Measurements from ENCODE around the gene ALDH2. TPM values are rescaled to one million over a fixed set of nuclear protein-coding genes. Genes with fewer than 3 reads are reported as not detected.
"Not testable (repeated sequence)": the region's sequence is repeated elsewhere in the genome, so short reads cannot be mapped to it uniquely, and the experiment has no call there.

The ALDH2 gene
- total and polyA plus RNA-seq, 2 of the 8 experiments (the other 6 are each of a cell fraction or from before 2014, with no cell fraction given): 25.4 to 43.8 TPM

DNA sequence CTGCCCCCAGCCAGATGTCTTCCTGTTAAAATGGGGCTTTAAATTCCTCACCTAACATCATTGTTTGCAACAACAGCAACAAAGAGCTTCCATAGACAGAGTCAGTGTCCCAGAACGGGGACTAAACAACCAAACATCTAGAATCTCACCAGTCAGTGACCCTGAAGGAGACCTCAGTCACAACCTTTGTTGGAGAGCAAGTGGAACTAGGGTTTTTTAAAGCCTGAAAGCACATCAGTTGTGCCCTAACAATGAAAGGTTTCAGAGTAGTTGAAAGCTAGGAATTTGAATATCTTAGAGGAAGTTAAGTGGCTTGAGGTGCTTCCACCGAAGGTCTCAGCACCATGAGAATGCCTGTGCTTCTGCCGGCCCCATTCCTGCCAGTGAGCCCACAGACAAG is 5.0 kb upstream of the ALDH2 start (continued):
- no peak for TF ChIP-seq POU5F1 (IDR thresholded peaks at IDR 0.05; ENCODE audit: low read depth, low read length)
- no peak for TF ChIP-seq KDM5A (IDR thresholded peaks at IDR 0.05; ENCODE audit: low read length)
- TF ChIP-seq EZH2 (IDR thresholded peaks at IDR 0.05; ENCODE audit: low read depth, low read length, severe bottlenecking): no peak
- no peak for TF ChIP-seq TAF7 (optimal IDR thresholded peaks at IDR 0.05; ENCODE audit: borderline replicate concordance, low read depth, low read length)

GRCh38 chr12:111763552-111763951 is 3.2 kb upstream of the ALDH2 start:
- not testable (repeated sequence) for H4K5ac ChIP-seq (ENCODE audit: insufficient read length, low read depth, low read length); H2AFZ ChIP-seq (ENCODE audit: low read length); H4K91ac ChIP-seq (replicated peaks; ENCODE audit: insufficient read length, low read length); H2BK5ac ChIP-seq (ENCODE audit: low read depth, low read length); H4K20me1 ChIP-seq (replicated peaks in 1 of 2; ENCODE audit: control insufficient read depth in 1 of 2, insufficient read depth in 2 of 2, low read length in 2 of 2); H3K9ac ChIP-seq (replicated peaks in 1 of 4; ENCODE audit: extremely low read depth in 1 of 4, low read depth in 3 of 4, low read length in 3 of 4); FAIRE-seq; H2BK12ac ChIP-seq (ENCODE audit: low read depth, low read length); H3K23ac ChIP-seq (ENCODE audit: insufficient read length); H2BK20ac ChIP-seq (ENCODE audit: low read length); H3K79me2 ChIP-seq (ENCODE audit: control insufficient read depth in 1 of 2, insufficient read depth in 2 of 2, low read length in 2 of 2); H3K14ac ChIP-seq (ENCODE audit: insufficient read length); H2BK120ac ChIP-seq (replicated peaks; ENCODE audit: low read depth, low read length); H4K8ac ChIP-seq (ENCODE audit: extremely low read depth, insufficient read depth, low read length); H2BK15ac ChIP-seq (ENCODE audit: low read length); H3K36me3 ChIP-seq (ENCODE audit: control insufficient read depth in 2 of 4, insufficient read depth in 4 of 4, low read length in 3 of 4); H3K18ac ChIP-seq (ENCODE audit: extremely low read depth, low read length); H3K27ac ChIP-seq (ENCODE audit: low read depth, low read length); H3K79me1 ChIP-seq (ENCODE audit: low read depth, low read length); H3K4me3 ChIP-seq (ENCODE audit: extremely low read depth in 1 of 4, insufficient read depth in 2 of 4, low read depth in 3 of 4, low read length in 4 of 4); DNase-seq (ENCODE audit: low read depth in 1 of 2, low spot score in 2 of 2); H2AK5ac ChIP-seq (ENCODE audit: low read depth, low read length); H3K4me2 ChIP-seq (ENCODE audit: insufficient read depth in 1 of 2, low read depth in 2 of 2, low read length in 2 of 2); H3K27me3 ChIP-seq (replicated peaks in 1 of 4; ENCODE audit: control insufficient read depth in 3 of 4, extremely low read depth in 1 of 4, insufficient read depth in 3 of 4, low read length in 3 of 4); H3K9me3 ChIP-seq (ENCODE audit: insufficient read depth in 2 of 2, low read depth in 1 of 2, low read length in 1 of 2); H3K56ac ChIP-seq (replicated peaks; ENCODE audit: insufficient read length, low read depth, low read length); H3K4ac ChIP-seq (replicated peaks; ENCODE audit: insufficient read length, low read depth, low read length); H3K23me2 ChIP-seq (ENCODE audit: low read depth, low read length)
- H3K4me1 ChIP-seq (replicated peaks in 1 of 4; ENCODE audit: control insufficient read depth in 3 of 4, insufficient read depth in 4 of 4, low read length in 3 of 4): peaks cover 0 to 15% (median 3%) of the 10 kb centered on the region in 4 experiments; a peak in 4 of 7 replicates
- POLR2A ChIA-PET (ENCODE audit: partially characterized antibody): interaction anchor here (0.8 to 2.3 kb wide), 4 partner anchors 10 to 251 kb away, joined by 3 to 8 read pairs (median 4); no protein-coding TSS in a partner anchor
- CTCF ChIA-PET (ENCODE audit: partially characterized antibody): interaction anchor here (0.6 to 3.0 kb wide), 6 partner anchors 10 to 595 kb away, joined by 4 to 23 read pairs (median 8); no protein-coding TSS in a partner anchor
- WGBS, 2 experiments (ENCODE audit: extremely low coverage in 1 of 2, insufficient coverage in 1 of 2, insufficient read length in 1 of 2, insufficient replicate concordance in 2 of 2, low coverage in 1 of 2, low lambda C conversion rate in 2 of 2, missing lambda C conversion rate in 1 of 2): 86% methylated on average over 10 of the region's 10 CpGs; no CpG with 5 or more reads in 1 of the 2 experiments
